Measurements from ENCODE around the gene C2orf68. TPM values are rescaled to one million over a fixed set of nuclear protein-coding genes. Genes with fewer than 3 reads are reported as not detected.
"Not testable (repeated sequence)": the region's sequence is repeated elsewhere in the genome, so short reads cannot be mapped to it uniquely, and the experiment has no call there.

C2orf68 gene
- total RNA-seq, 1 donor from 2014 or later = 31.8 TPM

DNA sequence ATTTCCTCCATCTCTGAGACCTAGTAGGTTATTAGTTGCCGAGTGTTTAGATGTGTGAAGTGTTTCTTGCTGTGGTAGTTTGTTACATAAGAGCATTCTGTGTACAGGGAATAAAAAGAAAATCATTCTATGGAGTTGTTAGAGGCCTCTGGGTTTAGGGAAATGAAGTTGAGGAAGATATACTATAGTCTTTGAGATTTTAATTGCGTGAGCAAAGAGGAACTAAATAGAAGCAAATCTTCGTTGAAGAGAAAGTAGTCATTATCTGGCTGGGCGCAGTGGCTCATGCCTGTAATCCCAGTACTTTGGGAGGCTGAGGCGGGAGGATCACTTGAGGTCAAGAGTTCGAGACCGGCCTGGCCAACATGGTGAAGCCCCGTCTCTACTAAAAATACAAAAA is 23.1 kb upstream of the C2orf68 start:
- peaks cover 0 to 2% (median 0%) of the 10 kb centered on the region in 3 donors for H3K4me1 ChIP-seq (ENCODE audit: control insufficient read depth in 3 of 3, insufficient read depth in 3 of 3, low read length in 3 of 3)
- no peak overlapping the region for H3K4me3 ChIP-seq (ENCODE audit: low read length in 3 of 3)
- H3K27ac ChIP-seq (ENCODE audit: low read depth, low read length) = no peak overlapping the region
- H3K9me3 ChIP-seq (ENCODE audit: control insufficient read depth in 3 of 3, low read length in 3 of 3) = no peaks in the 10 kb centered on the region
- no peak overlapping the region for H3K9ac ChIP-seq (ENCODE audit: low read depth in 1 of 3, low read length in 3 of 3)
- no peaks in the 10 kb centered on the region for H3K27me3 ChIP-seq (ENCODE audit: control insufficient read depth in 3 of 3, insufficient read depth in 3 of 3, low read length in 3 of 3)
- H3K36me3 ChIP-seq (ENCODE audit: control insufficient read depth in 3 of 3, insufficient read depth in 3 of 3, low read length in 3 of 3) = peaks cover 58 to 86% (median 67%) of the 10 kb centered on the region in 3 donors

DNA sequence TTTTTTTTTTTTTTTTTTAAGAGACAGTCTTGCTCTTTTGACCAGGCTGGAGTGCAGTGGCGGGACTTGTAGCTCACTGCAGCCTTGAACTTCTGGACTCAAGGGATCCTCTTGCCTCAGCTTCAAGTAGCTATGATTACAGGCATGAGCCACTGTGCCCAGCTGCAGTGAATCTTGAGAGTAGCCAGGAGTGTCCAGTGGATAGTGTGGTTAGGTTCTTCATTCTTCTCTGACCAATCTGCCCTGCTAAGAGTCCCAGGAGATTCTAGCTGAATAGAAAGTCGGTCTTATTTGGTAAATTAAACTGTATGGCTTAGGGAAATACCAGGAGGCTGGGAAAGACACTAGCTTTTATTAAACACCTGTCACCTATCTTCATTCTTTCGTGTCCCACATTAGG is 19.4 kb upstream of the C2orf68 start:
- no peaks in the 10 kb centered on the region for H3K4me1 ChIP-seq (ENCODE audit: control insufficient read depth in 3 of 3, insufficient read depth in 3 of 3, low read length in 3 of 3)
- H3K27me3 ChIP-seq (ENCODE audit: control insufficient read depth in 3 of 3, insufficient read depth in 3 of 3, low read length in 3 of 3) = no peaks in the 10 kb centered on the region
- peaks cover 60 to 79% (median 74%) of the 10 kb centered on the region in 3 donors for H3K36me3 ChIP-seq (ENCODE audit: control insufficient read depth in 3 of 3, insufficient read depth in 3 of 3, low read length in 3 of 3)
- H3K4me3 ChIP-seq (ENCODE audit: low read length in 3 of 3) = no peak overlapping the region
- no peak overlapping the region for H3K9ac ChIP-seq (ENCODE audit: low read depth in 1 of 3, low read length in 3 of 3)
- H3K9me3 ChIP-seq (ENCODE audit: control insufficient read depth in 3 of 3, low read length in 3 of 3) = no peaks in the 10 kb centered on the region
- no peak overlapping the region for H3K27ac ChIP-seq (ENCODE audit: low read depth, low read length)

DNA sequence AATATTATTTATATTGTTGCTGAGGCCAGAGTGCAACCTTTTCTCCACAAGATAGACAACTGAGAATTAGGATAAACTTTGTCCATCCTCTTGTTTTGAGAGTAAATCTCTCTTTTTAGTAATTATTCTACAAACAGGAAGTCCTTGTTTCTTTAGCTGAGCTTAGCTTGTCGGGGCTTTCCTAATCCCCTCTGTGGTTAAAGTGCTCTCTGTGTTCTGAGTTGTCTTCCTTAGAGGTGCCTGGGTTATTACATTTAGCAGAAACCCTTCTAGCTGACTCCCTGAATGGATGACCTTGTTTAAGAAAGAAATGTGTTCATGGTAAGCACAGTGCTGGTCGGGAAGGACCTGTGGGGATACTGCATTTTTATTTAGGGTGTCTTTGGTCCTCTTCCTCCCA is 16.8 kb upstream of the C2orf68 start:
- H3K9me3 ChIP-seq (ENCODE audit: control insufficient read depth in 3 of 3, low read length in 3 of 3) = no peaks in the 10 kb centered on the region
- peaks cover 69 to 79% (median 78%) of the 10 kb centered on the region in 3 donors for H3K36me3 ChIP-seq (ENCODE audit: control insufficient read depth in 3 of 3, insufficient read depth in 3 of 3, low read length in 3 of 3)
- H3K4me1 ChIP-seq (ENCODE audit: control insufficient read depth in 3 of 3, insufficient read depth in 3 of 3, low read length in 3 of 3) = no peaks in the 10 kb centered on the region
- H3K4me3 ChIP-seq (ENCODE audit: low read length in 3 of 3) = no peak overlapping the region
- no peak overlapping the region for H3K27ac ChIP-seq (ENCODE audit: low read depth, low read length)
- no peaks in the 10 kb centered on the region for H3K27me3 ChIP-seq (ENCODE audit: control insufficient read depth in 3 of 3, insufficient read depth in 3 of 3, low read length in 3 of 3)
- H3K9ac ChIP-seq (ENCODE audit: low read depth in 1 of 3, low read length in 3 of 3) = no peak overlapping the region

DNA sequence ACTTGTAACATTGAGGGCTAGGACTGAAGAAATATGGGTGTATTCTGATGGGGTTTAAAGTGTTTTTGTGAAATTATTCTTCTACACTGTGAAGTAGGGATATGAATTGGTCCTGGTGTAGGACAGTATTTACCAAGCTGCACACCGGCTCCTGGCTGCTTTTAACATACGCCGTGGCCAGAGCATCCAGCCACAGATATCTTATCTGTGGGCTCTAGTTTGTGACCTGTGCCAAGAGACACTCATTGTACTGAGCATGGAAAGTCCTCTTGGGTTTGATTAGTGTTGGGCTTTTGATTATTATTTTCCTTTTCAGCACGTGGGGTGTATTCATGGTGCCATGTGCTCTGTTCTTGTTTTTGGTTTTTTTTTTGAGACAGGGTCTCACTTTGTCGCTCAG is 12.1 kb upstream of the C2orf68 start:
- Histone ChIP-seq H3K27me3 (ENCODE audit: control insufficient read depth in 3 of 3, insufficient read depth in 3 of 3, low read length in 3 of 3) (no peaks in the 10 kb centered on the region), H3K4me3 (ENCODE audit: low read length in 3 of 3) (no peak overlapping the region), H3K36me3 (ENCODE audit: control insufficient read depth in 3 of 3, insufficient read depth in 3 of 3, low read length in 3 of 3) (peaks cover 63 to 75% (median 65%) of the 10 kb centered on the region in 3 donors), H3K27ac (ENCODE audit: low read depth, low read length) (no peak overlapping the region), H3K9ac (ENCODE audit: low read depth in 1 of 3, low read length in 3 of 3) (no peak overlapping the region), H3K9me3 (ENCODE audit: control insufficient read depth in 3 of 3, low read length in 3 of 3) (no peaks in the 10 kb centered on the region), H3K4me1 (ENCODE audit: control insufficient read depth in 3 of 3, insufficient read depth in 3 of 3, low read length in 3 of 3) (no peaks in the 10 kb centered on the region)

DNA sequence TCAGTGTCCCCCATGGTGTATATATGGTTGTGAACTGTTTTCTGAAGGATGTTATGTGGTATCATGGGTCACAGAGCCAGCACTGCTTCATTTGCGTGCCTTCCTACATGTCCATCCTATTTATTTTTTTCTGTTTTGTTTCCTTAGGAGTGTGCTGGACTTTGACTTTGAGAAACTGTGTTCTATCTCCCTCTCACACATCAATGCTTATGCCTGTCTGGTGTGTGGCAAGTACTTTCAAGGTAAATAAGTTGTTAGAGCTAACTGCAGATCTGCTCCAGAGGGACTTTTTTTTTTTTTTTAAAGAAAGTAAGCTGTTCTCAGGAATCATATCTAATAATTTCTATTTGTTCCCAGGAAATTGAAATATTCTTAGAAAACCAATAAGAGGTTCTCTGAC is 9.5 kb upstream of the C2orf68 start:
- no peak overlapping the region for H3K27ac ChIP-seq (ENCODE audit: low read depth, low read length)
- H3K9me3 ChIP-seq (ENCODE audit: control insufficient read depth in 3 of 3, low read length in 3 of 3) = no peaks in the 10 kb centered on the region
- H3K4me1 ChIP-seq (ENCODE audit: control insufficient read depth in 3 of 3, insufficient read depth in 3 of 3, low read length in 3 of 3) = peaks cover 11 to 12% (median 11%) of the 10 kb centered on the region in 3 donors
- H3K36me3 ChIP-seq (ENCODE audit: control insufficient read depth in 3 of 3, insufficient read depth in 3 of 3, low read length in 3 of 3) = peaks cover 48 to 55% (median 50%) of the 10 kb centered on the region in 3 donors
- H3K4me3 ChIP-seq (ENCODE audit: low read length in 3 of 3) = no peak overlapping the region
- no peak overlapping the region for H3K9ac ChIP-seq (ENCODE audit: low read depth in 1 of 3, low read length in 3 of 3)
- H3K27me3 ChIP-seq (ENCODE audit: control insufficient read depth in 3 of 3, insufficient read depth in 3 of 3, low read length in 3 of 3) = no peaks in the 10 kb centered on the region

DNA sequence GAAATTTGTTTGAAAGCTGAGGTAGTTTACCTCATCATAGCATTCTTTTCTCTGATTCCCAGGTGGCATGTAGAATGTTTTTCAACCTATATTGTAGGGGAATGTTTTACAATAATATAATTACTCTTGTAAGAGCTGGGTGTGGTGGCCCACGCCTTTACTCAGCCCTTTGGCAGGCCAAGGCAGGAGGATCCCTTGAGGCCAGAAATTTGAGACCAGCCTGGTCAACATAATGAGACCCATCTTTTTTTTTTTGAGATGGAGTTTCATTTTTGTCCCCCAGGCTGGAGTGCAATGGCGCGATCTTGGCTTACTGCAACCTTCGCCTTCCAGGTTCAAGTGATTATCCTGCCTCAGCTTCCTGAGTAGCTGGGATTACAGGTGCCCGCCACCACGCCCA is 7.8 kb upstream of the C2orf68 start:
- H3K9ac ChIP-seq (ENCODE audit: low read depth in 1 of 3, low read length in 3 of 3) = no peak overlapping the region
- H3K27me3 ChIP-seq (ENCODE audit: control insufficient read depth in 3 of 3, insufficient read depth in 3 of 3, low read length in 3 of 3) = no peaks in the 10 kb centered on the region
- H3K9me3 ChIP-seq (ENCODE audit: control insufficient read depth in 3 of 3, low read length in 3 of 3) = no peaks in the 10 kb centered on the region
- H3K27ac ChIP-seq (ENCODE audit: low read depth, low read length) = no peak overlapping the region
- peaks cover 11 to 28% (median 14%) of the 10 kb centered on the region in 3 donors for H3K4me1 ChIP-seq (ENCODE audit: control insufficient read depth in 3 of 3, insufficient read depth in 3 of 3, low read length in 3 of 3)
- H3K4me3 ChIP-seq (ENCODE audit: low read length in 3 of 3) = no peak overlapping the region
- peaks cover 33 to 40% (median 35%) of the 10 kb centered on the region in 3 donors for H3K36me3 ChIP-seq (ENCODE audit: control insufficient read depth in 3 of 3, insufficient read depth in 3 of 3, low read length in 3 of 3)

DNA sequence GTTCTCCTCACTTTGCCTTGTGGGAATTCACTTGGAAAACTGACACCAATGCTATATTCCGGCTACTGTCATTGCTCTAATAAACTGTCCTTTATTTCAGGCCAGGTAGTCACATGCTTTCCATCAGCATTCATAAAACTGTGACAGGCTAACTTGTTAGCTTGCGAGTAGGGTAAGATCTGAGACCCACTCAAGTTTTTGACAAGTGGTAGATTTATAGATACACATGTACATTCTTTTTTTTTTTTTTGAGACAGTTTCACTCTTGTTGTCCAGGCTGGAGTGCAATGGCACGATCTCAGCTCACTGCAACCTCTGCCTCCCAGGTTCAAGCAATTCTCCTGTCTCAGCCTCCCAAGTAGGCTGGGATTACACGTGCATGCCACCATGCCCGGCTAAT is 5.9 kb upstream of the C2orf68 start:
- Histone ChIP-seq H3K4me3 (ENCODE audit: low read length in 3 of 3) (peak overlapping the region in 2 of 3 donors; percentile 74 to 91), H3K36me3 (ENCODE audit: control insufficient read depth in 3 of 3, insufficient read depth in 3 of 3, low read length in 3 of 3) (peaks cover 18 to 23% (median 23%) of the 10 kb centered on the region in 3 donors), H3K9ac (ENCODE audit: low read depth in 1 of 3, low read length in 3 of 3) (peak overlapping the region; percentile 2 to 96 (median 14)), H3K4me1 (ENCODE audit: control insufficient read depth in 3 of 3, insufficient read depth in 3 of 3, low read length in 3 of 3) (peaks cover 11 to 28% (median 17%) of the 10 kb centered on the region in 3 donors)
- H3K27me3 ChIP-seq (ENCODE audit: control insufficient read depth in 3 of 3, insufficient read depth in 3 of 3, low read length in 3 of 3); H3K9me3 ChIP-seq (ENCODE audit: control insufficient read depth in 3 of 3, low read length in 3 of 3); H3K27ac ChIP-seq (ENCODE audit: low read depth, low read length): not testable (repeated sequence)

DNA sequence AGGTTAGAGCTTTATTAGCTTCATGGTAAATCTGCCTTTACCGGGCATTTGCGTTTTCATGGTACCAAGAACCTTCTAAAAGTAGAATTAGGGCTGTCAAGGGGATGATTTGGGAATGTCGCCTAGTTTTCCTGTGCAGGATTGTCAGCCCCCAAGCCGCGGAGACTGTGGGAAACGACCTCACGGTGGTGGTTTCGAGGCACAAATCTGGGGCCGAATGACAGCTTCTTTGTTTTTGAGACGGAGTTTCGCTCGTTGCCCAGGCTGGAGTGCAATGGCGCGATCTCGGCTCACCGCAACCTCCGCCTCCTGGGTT is 3.5 kb upstream of the C2orf68 start:
- Histone ChIP-seq H3K4me1 (ENCODE audit: control insufficient read depth in 3 of 3, insufficient read depth in 3 of 3, low read length in 3 of 3) (peaks cover 19 to 45% (median 24%) of the 10 kb centered on the region in 3 donors), H3K9ac (ENCODE audit: low read depth in 1 of 3, low read length in 3 of 3) (peak overlapping the region in 1 of 3 donors; percentile 50), H3K27ac (ENCODE audit: low read depth, low read length) (peak overlapping the region; percentile 92)

DNA sequence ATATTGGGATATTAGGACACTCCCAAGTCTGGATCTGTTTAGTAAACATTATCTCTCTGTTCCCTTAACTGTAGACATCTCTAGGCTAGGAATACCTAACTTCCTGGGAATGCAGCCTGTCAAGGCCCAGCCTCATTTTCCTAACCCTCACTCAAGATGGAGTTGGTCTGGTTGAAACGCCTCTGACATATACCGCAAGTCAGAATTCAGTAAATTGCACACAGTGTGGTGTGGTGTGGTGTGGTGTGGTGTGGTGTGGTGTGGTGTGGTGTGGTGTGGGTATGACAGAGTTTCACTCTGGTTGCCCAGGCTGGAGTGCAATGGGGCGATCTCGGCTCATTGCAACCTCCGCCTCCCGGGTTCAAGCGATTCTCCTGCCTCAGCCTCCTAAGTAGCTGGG is 2.9 kb upstream of the C2orf68 start:
- H3K27me3 ChIP-seq (ENCODE audit: control insufficient read depth in 3 of 3, insufficient read depth in 3 of 3, low read length in 3 of 3); H3K4me3 ChIP-seq (ENCODE audit: low read length in 3 of 3); H3K9ac ChIP-seq (ENCODE audit: low read depth in 1 of 3, low read length in 3 of 3); H3K27ac ChIP-seq (ENCODE audit: low read depth, low read length); H3K9me3 ChIP-seq (ENCODE audit: control insufficient read depth in 3 of 3, low read length in 3 of 3): not testable (repeated sequence)
- H3K36me3 ChIP-seq (ENCODE audit: control insufficient read depth in 3 of 3, insufficient read depth in 3 of 3, low read length in 3 of 3) = peaks cover 7 to 12% (median 11%) of the 10 kb centered on the region in 3 donors
- peaks cover 24 to 50% (median 27%) of the 10 kb centered on the region in 3 donors for H3K4me1 ChIP-seq (ENCODE audit: control insufficient read depth in 3 of 3, insufficient read depth in 3 of 3, low read length in 3 of 3)

More for the DNA sequence above, 3.5 kb upstream of the C2orf68 start:
- Histone ChIP-seq H3K36me3 (ENCODE audit: control insufficient read depth in 3 of 3, insufficient read depth in 3 of 3, low read length in 3 of 3) (peaks cover 5 to 12% (median 10%) of the 10 kb centered on the region in 3 donors), H3K9me3 (ENCODE audit: control insufficient read depth in 3 of 3, low read length in 3 of 3) (no peaks in the 10 kb centered on the region), H3K4me3 (ENCODE audit: low read length in 3 of 3) (peak overlapping the region in 1 of 3 donors; percentile 88), H3K27me3 (ENCODE audit: control insufficient read depth in 3 of 3, insufficient read depth in 3 of 3, low read length in 3 of 3) (no peaks in the 10 kb centered on the region)

DNA sequence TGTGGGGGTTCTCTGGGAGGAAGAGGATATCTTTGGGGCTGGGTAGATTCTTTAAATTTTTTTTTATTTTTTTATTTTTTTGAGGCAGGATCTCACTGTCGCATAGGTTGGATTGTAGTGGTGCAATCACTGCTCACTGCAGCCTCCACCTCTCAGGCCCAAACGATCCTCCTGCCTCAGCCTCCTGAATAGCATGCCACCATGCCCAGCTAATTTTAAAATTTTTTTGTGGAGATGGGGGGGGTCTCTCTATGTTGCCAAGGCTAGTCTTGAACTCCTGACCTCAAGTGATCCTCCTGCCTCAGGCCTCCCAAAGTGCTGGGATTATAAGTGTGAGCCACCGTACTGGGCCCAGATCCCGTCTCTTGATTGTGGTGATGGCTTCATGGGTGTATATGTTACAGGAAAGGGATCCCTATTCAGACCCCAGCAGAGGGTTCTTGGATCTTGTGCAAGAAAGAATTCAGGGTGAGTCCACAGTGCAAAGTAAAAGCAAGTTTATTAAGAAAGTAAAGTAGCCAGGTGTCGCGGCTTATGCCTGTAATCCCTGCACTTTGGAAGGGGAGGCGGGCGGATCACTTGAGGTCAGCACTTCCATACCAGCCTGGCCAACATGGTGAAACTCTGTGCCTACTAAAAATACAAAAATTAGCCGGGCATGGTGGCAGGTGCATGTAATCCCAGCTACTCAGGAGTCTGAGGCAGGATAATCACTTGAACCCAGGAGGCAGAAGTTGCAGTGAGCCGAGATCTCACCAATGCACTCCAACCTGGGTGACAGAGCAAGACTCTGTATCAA is 2.0 kb upstream of the C2orf68 start:
- Histone ChIP-seq H3K27ac (ENCODE audit: low read depth, low read length) (peak overlapping the region; percentile 3), H3K9ac (ENCODE audit: low read depth in 1 of 3, low read length in 3 of 3) (peak overlapping the region in 1 of 3 donors; percentile 40), H3K9me3 (ENCODE audit: control insufficient read depth in 3 of 3, low read length in 3 of 3) (no peaks in the 10 kb centered on the region), H3K36me3 (ENCODE audit: control insufficient read depth in 3 of 3, insufficient read depth in 3 of 3, low read length in 3 of 3) (peaks cover 5 to 8% (median 6%) of the 10 kb centered on the region in 3 donors), H3K4me1 (ENCODE audit: control insufficient read depth in 3 of 3, insufficient read depth in 3 of 3, low read length in 3 of 3) (peaks cover 30 to 58% (median 35%) of the 10 kb centered on the region in 3 donors), H3K4me3 (ENCODE audit: low read length in 3 of 3) (no peak overlapping the region), H3K27me3 (ENCODE audit: control insufficient read depth in 3 of 3, insufficient read depth in 3 of 3, low read length in 3 of 3) (no peaks in the 10 kb centered on the region)

All from skeletal muscle tissue (tissue), 4 donors.